Stimulated activated memory B cell treated with anti-CD40 and anti-IgM and Interleukin-4, amounts not matched to agents 10 μg/mL and 1 μg/mL and 100 μg/mL, for 72 hours (primary cell): Measurements from ENCODE around the gene ETHE1.

ENCODE experiments used
- ATAC-seq: fragments of 150-1000 bp; cut with Tn5 transposase; 2 replicates; pipeline ENCODE4 v1.10.0; 2021
- H3K27ac Mint-ChIP-seq: one replicate; pipeline ENCODE4 v1.8.0; 2022; ENCODE audit warnings: mild to moderate bottlenecking, mixed read lengths
- H3K27me3 Mint-ChIP-seq: one replicate; pipeline ENCODE4 v1.8.0; 2022; ENCODE audit warnings: mixed read lengths
- H3K36me3 Mint-ChIP-seq: one replicate; pipeline ENCODE4 v1.8.0; 2022; ENCODE audit warnings: mixed read lengths
- H3K4me1 Mint-ChIP-seq: one replicate; pipeline ENCODE4 v1.8.0; 2022; ENCODE audit warnings: mixed read lengths
- H3K4me3 Mint-ChIP-seq: one replicate; pipeline ENCODE4 v1.8.0; 2022; ENCODE audit warnings: mild to moderate bottlenecking, moderate library complexity, mixed read lengths
- H3K9me3 Mint-ChIP-seq: one replicate; pipeline ENCODE4 v1.8.0; 2022; ENCODE audit warnings: mixed read lengths

Gene ETHE1

GRCh38 chr19:43474986-43475705 lies 51.9 kb downstream of the ETHE1 start:
- Mint-ChIP-seq H3K36me3 (peaks cover 8% of the 10 kb centered on the region), H3K27ac (peak overlapping the region; percentile 81), H3K4me3 (peak overlapping the region; percentile 80), H3K4me1 (peaks cover 7% of the 10 kb centered on the region), H3K9me3 (no peaks in the 10 kb centered on the region), H3K27me3 (no peaks in the 10 kb centered on the region)
- peak; percentile 88 for ATAC-seq

DNA sequence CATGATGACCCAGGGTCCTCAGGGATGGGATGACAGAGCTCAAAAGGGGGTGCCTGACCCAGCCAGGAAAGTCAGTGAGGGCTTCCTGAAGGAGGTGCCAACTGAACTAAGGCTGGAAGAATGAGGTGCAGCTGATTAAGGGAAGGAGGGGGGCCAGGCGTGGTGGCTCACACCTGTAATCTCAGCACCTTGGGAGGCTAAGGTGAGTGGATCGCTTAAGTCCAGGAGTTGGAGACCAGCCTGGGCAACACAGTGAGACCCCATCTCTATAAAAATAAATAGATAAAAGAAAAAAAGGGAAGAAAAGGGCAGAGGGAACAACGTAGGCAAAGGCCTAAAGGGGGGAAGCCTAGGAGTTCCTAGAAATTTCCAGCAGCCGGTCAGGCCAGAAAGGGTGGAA lies 52.5 kb downstream of the ETHE1 start:
- Mint-ChIP-seq H3K36me3 (peaks cover 8% of the 10 kb centered on the region), H3K4me3 (no peak overlapping the region), H3K4me1 (peaks cover 7% of the 10 kb centered on the region), H3K9me3 (no peaks in the 10 kb centered on the region), H3K27me3 (no peaks in the 10 kb centered on the region), H3K27ac (peak overlapping the region; percentile 81)
- ATAC-seq: no peak

- no peak overlapping the region for H3K27ac Mint-ChIP-seq
- ATAC-seq: no peak
- no peaks in the 10 kb centered on the region for H3K9me3 Mint-ChIP-seq
- H3K4me3 Mint-ChIP-seq: no peak overlapping the region
- H3K4me1 Mint-ChIP-seq: peaks cover 7% of the 10 kb centered on the region
- peaks cover 3% of the 10 kb centered on the region for H3K27me3 Mint-ChIP-seq
- no peaks in the 10 kb centered on the region for H3K36me3 Mint-ChIP-seq
These were observed 55.9 kb downstream of the ETHE1 start for GRCh38 chr19:43471091-43471490.

GRCh38 chr19:43470288-43470687 lies 56.7 kb downstream of the ETHE1 start:
- Mint-ChIP-seq H3K36me3 (no peaks in the 10 kb centered on the region), H3K9me3 (no peaks in the 10 kb centered on the region), H3K4me1 (peaks cover 3% of the 10 kb centered on the region), H3K27ac (no peak overlapping the region), H3K27me3 (peaks cover 11% of the 10 kb centered on the region), H3K4me3 (no peak overlapping the region)
- ATAC-seq: no peak

DNA sequence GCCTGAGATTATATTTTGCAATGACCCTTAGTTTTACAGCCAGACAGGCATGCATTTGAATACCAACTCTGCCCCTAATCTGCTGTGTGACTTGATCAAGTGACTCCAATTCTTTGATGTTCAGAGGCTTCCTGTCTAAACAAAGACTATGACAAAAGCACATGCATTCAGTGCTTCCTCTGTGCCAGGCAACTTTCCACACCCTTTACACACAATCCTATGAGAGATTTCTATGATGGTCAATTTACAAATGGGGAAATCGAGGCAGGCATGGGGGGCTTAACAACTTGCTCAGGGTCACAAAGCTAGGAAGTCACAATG lies 57.9 kb downstream of the ETHE1 start:
- no peaks in the 10 kb centered on the region for H3K36me3 Mint-ChIP-seq
- peaks cover 13% of the 10 kb centered on the region for H3K27me3 Mint-ChIP-seq
- no peak for ATAC-seq
- H3K4me1 Mint-ChIP-seq: peaks cover 7% of the 10 kb centered on the region
- no peak overlapping the region for H3K27ac Mint-ChIP-seq
- no peak overlapping the region for H3K4me3 Mint-ChIP-seq
- no peaks in the 10 kb centered on the region for H3K9me3 Mint-ChIP-seq

DNA sequence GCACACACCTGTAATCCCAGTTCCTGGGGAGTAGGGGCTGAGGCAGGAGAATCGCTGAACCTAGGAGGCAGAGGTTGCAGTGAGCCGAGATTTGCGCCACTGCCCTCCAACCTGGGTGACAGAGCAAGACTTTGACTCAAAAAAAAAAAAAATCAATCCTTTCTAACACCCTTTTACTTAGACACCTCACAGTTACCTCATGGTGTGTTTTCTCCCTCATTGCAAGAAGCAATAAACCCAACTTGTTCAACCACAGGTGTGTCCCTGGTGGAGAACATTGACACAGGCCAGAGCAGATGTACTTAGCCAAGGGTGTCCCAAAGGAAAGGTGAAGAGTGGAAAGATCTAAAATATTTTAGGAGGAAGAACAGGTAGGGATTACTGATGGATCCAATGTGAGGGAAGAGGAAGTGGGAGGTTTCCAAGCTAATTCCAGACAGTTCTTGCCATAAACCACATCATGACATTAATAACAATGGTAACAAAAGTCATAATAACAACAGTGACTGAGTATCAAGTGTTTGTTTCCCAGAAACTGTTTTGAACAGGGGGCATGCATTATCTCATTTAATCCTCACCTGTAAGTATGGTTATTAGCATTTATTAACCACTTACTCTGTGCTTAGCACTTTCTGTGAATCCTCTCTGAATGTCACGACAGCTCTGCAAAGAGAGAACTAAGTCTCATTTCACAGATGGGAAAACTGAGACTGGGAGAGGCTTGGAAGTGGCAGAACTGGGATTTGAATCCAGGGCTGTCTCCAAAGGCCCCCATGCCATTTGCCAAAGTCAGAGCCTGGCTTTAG lies 58.4 kb downstream of the ETHE1 start:
- H3K36me3 Mint-ChIP-seq: no peaks in the 10 kb centered on the region
- H3K27ac Mint-ChIP-seq: no peak overlapping the region
- no peak for ATAC-seq
- no peak overlapping the region for H3K4me3 Mint-ChIP-seq
- H3K9me3 Mint-ChIP-seq: no peaks in the 10 kb centered on the region
- H3K4me1 Mint-ChIP-seq: peaks cover 13% of the 10 kb centered on the region
- peaks cover 13% of the 10 kb centered on the region for H3K27me3 Mint-ChIP-seq

DNA sequence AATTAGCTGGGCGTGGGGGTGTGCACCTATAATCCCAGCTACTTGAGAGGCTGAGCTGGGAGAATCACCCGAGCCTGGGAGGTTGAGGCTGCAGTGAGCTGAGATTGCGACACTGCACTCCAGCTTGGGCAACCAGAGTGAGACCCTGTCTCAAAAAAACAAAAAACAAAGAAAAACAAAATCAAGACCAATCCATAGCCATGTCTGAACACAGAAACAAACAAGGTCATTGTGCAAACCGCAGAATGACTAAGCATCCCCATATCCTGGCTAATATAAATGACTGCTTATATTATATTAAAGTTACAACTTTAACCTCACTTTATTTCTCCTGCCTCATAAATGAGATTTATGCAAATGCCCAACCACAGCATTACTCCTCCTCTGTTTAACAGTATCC lies 59.3 kb downstream of the ETHE1 start:
- no peaks in the 10 kb centered on the region for H3K9me3 Mint-ChIP-seq
- H3K4me1 Mint-ChIP-seq: peaks cover 15% of the 10 kb centered on the region
- no peak overlapping the region for H3K27ac Mint-ChIP-seq
- no peak overlapping the region for H3K4me3 Mint-ChIP-seq
- peaks cover 13% of the 10 kb centered on the region for H3K27me3 Mint-ChIP-seq
- no peak for ATAC-seq
- no peaks in the 10 kb centered on the region for H3K36me3 Mint-ChIP-seq

DNA sequence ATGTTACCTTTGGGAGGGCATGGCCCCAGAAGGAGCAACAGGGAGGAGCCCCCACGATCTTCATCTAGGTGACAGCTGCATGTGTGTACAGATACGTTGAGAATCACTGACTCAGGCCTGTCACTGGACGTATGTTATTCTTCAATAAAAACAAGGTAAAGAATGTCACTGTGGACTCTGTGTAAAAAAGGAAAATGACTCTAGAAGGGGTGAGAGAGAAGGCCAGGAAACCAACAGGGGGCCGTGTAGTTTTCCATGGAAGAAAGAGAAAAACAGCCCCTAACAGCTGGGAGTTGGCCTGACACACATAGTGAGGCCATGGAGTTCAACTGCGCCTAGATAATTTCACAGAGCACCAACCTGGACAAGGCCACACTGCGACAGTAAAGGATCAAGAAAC lies 59.7 kb downstream of the ETHE1 start:
- H3K4me3 Mint-ChIP-seq: no peak overlapping the region
- peaks cover 13% of the 10 kb centered on the region for H3K27me3 Mint-ChIP-seq
- no peak for ATAC-seq
- H3K4me1 Mint-ChIP-seq: peaks cover 15% of the 10 kb centered on the region
- H3K27ac Mint-ChIP-seq: no peak overlapping the region
- H3K36me3 Mint-ChIP-seq: no peaks in the 10 kb centered on the region
- no peaks in the 10 kb centered on the region for H3K9me3 Mint-ChIP-seq

DNA sequence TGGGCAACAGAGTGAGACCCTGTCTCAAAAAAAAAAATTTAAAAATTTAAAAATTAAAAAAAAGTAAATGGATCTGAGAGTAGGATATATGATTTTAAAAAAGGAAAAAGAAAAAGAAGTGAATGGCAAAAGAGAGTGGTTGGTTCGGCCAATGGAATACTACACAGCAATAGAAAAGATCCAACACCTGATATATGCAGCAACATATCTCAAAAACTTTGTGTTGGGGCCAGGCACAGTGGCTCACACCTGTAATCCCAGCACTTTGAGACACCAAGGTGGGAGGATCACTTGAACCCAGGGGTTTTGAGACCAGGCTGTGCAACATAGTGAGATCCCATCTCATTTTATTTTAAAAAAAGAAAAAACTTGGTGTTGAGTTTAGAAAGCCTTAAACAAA lies 60.2 kb downstream of the ETHE1 start:
- Mint-ChIP-seq H3K36me3 (no peaks in the 10 kb centered on the region), H3K4me3 (no peak overlapping the region), H3K27ac (no peak overlapping the region), H3K9me3 (no peaks in the 10 kb centered on the region), H3K27me3 (peaks cover 13% of the 10 kb centered on the region), H3K4me1 (peaks cover 20% of the 10 kb centered on the region)
- no peak for ATAC-seq

DNA sequence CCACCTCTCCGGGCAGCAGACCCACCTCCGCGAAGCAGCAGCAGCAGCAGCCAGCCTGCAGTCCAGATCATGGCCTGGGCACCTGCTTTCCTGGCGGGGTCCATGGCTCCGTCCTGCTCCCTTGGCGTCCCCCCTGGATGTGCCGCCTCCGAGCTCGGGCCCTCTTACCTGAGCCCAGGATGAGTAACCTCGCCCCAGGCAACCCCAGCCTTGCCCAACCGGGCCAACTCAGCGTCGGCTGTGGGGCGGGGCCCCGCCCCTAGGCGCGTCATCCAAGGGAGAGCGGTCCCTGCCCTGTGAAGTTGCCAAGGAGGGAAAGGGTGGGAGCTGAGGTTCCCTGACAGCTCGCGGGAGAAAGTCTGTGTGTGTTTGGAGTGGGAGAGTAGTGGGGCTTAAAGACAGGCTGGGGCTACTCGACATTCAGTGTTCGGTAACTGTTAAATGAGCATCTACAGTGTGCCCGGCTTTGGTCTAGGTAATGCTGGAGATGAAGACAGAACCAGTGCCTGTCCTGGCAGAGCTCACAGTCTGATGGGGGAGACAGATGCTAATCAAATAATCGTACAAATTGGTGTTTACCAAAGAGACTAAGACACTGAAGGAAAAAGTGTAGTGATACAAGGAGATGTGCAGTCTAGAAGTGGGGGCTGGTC lies 61.4 kb downstream of the ETHE1 start, which contains the start of gene LYPD3:
TSS of gene LYPD3 (minus strand) at position 141 of the 653 bp plus-strand sequence. CDS start at position 104, 37 bp downstream.
- no peaks in the 10 kb centered on the region for H3K9me3 Mint-ChIP-seq
- peak within 1 kb of the TSS; percentile 70 for H3K27ac Mint-ChIP-seq
- H3K4me1 Mint-ChIP-seq: peaks cover 31% of the 10 kb centered on the region

DNA sequence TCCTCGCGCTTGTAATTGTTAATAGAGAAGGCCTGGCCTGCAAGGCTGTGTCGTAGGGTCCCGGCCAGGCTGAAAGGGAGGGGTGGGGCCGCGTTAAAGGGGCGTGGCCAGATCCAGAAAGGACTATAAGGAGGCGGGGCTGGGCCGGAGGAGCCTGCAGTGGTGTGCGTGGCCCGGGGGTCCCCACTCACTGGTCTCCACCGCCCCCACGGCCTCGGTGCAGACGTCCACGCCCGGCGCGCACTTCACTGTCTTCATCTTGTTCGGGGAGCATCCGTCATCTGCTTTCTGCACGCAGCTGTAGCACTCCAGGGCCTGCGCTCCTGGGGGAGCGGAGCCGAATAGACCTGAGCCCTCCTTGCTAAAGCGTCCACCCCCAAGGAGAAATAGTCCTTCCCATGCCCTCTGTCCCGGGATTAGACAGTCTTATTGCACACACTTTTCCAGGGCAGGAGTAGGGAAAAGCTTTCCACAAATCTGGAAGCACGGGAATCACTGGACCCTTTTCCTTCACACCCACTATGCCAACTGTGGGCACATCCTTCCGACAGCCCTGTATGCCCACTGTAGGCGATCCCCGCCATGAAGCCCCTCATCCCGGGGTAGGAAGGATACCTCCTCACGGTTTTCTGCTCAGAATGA lies 62.7 kb downstream of the ETHE1 start:
- H3K36me3 Mint-ChIP-seq: no peaks in the 10 kb centered on the region
- H3K4me3 Mint-ChIP-seq: peak overlapping the region; percentile 93
- H3K27me3 Mint-ChIP-seq: peaks cover 13% of the 10 kb centered on the region
- peak; percentile 61 for ATAC-seq
- H3K4me1 Mint-ChIP-seq: peaks cover 31% of the 10 kb centered on the region
- H3K27ac Mint-ChIP-seq: peak overlapping the region; percentile 70
- no peaks in the 10 kb centered on the region for H3K9me3 Mint-ChIP-seq

More for the DNA sequence above, 61.4 kb downstream of the ETHE1 start, which contains the start of gene LYPD3:
- Mint-ChIP-seq H3K27me3 (peaks cover 13% of the 10 kb centered on the region), H3K36me3 (no peaks in the 10 kb centered on the region), H3K4me3 (peak within 1 kb of the TSS; percentile 93)
- ATAC-seq: no peak

GRCh38 chr19:43463381-43464133 lies 63.4 kb downstream of the ETHE1 start:
- Mint-ChIP-seq H3K36me3 (no peaks in the 10 kb centered on the region), H3K27ac (peak overlapping the region; percentile 70), H3K27me3 (peaks cover 13% of the 10 kb centered on the region), H3K4me1 (peaks cover 31% of the 10 kb centered on the region), H3K4me3 (peak overlapping the region; percentile 93), H3K9me3 (no peaks in the 10 kb centered on the region)
- peak; percentile 96 for ATAC-seq

DNA sequence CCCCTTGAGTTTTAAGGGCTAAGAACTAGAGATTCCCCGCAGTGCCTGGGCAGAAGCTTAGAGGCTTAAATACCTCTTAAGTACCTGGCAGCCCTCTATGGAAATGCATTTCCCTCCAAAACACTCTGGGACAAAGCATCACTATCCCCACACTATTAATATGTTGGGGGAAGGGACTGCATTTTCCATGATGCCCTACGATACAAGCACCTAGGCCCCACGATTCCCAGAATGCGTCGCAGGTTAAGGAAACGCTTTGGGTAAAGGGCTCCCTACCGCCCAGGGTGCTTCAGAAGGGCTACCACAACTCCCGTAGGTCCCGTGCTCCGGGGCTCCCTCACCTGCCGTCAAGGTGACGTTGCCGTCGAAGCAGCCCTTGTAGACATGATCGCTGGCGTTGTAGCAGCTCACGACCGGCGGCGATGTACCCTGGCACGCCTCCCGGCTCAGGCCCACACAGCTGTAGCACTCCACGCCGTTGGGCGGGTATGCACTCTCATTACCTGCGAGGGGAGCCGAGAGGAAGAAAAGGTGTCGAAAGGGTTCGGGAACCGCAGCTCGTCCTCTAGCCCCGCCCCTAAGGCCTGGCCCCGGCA lies 64.1 kb downstream of the ETHE1 start:
- Mint-ChIP-seq H3K4me1 (peaks cover 31% of the 10 kb centered on the region), H3K9me3 (no peaks in the 10 kb centered on the region), H3K27me3 (peaks cover 13% of the 10 kb centered on the region), H3K4me3 (peak overlapping the region; percentile 93), H3K27ac (peak overlapping the region; percentile 70), H3K36me3 (no peaks in the 10 kb centered on the region)
- no peak for ATAC-seq

GRCh38 chr19:43462383-43462782 lies 64.6 kb downstream of the ETHE1 start:
- Mint-ChIP-seq H3K4me3 (no peak overlapping the region), H3K9me3 (no peaks in the 10 kb centered on the region), H3K27me3 (peaks cover 13% of the 10 kb centered on the region), H3K27ac (no peak overlapping the region), H3K4me1 (peaks cover 31% of the 10 kb centered on the region), H3K36me3 (no peaks in the 10 kb centered on the region)
- no peak for ATAC-seq
